Activated T-helper 1 cell treated with anti-CD3 and anti-CD28 coated beads, Interleukin-2, amount 50 U/mL, for 16 hours (primary cell): Measurements from ENCODE around the gene NHERF1.

Experiments
- DNase-seq, 2 donors: peaks; one replicate each; pipeline ENCODE4 v3.0.0-alpha.2; 2020; ENCODE audit warnings: low read depth in 1 of 2, low spot score in 1 of 2

NHERF1 gene

GRCh38 chr17:74767111-74767516 lies 18.7 kb downstream of the NHERF1 start:
- DNase-seq, result no peak

- no peak for DNase-seq
Observed at GRCh38 chr17:74768069-74768762, 19.8 kb downstream of the NHERF1 start.

- no peak for DNase-seq
Observed at GRCh38 chr17:74768763-74769114, 20.3 kb downstream of the NHERF1 start.

GRCh38 chr17:74769266-74769855 lies 20.9 kb downstream of the NHERF1 start:
- no peak for DNase-seq

- DNase-seq, result no peak
Observed at GRCh38 chr17:74769856-74770497, 21.5 kb downstream of the NHERF1 start.

GRCh38 chr17:74770498-74771318 lies 22.3 kb downstream of the NHERF1 start:
- peak; percentile 56 to 64 for DNase-seq

GRCh38 chr17:74771319-74771914 lies 23.0 kb downstream of the NHERF1 start:
- DNase-seq, result no peak

GRCh38 chr17:74772053-74772452 lies 23.6 kb downstream of the NHERF1 start:
- no peak for DNase-seq

- DNase-seq, result no peak
Observed at GRCh38 chr17:74773414-74773813, 25.0 kb downstream of the NHERF1 start.

GRCh38 chr17:74773871-74774286 lies 25.5 kb downstream of the NHERF1 start:
- DNase-seq, result no peak

GRCh38 chr17:74775409-74776043 lies 27.1 kb downstream of the NHERF1 start:
- no peak for DNase-seq

- DNase-seq, result peak; percentile 99
Observed at GRCh38 chr17:74776044-74776962, 27.9 kb downstream of the NHERF1 start, which contains the start of gene NAT9. TSS of gene NAT9 (minus strand) at chr17:74776345. CDS start at chr17:74775698, 647 bp downstream.

GRCh38 chr17:74776990-74777389 lies 28.6 kb downstream of the NHERF1 start:
- DNase-seq, result no peak

GRCh38 chr17:74777901-74778515 lies 29.6 kb downstream of the NHERF1 start:
- DNase-seq, result no peak

GRCh38 chr17:74778960-74779359 lies 30.5 kb downstream of the NHERF1 start:
- DNase-seq, result no peak

- DNase-seq, result no peak
Observed at GRCh38 chr17:74779501-74779900, 31.1 kb downstream of the NHERF1 start.

GRCh38 chr17:74779948-74780400 lies 31.5 kb downstream of the NHERF1 start:
- DNase-seq, result peak; percentile 38 to 41

GRCh38 chr17:74780443-74781238 lies 32.2 kb downstream of the NHERF1 start:
- no peak for DNase-seq
